KMS-11 (cell line): ENCODE data around the gene VWF.

ENCODE experiments used
- H2AFZ ChIP-seq: fragments of 200-600 bp; sonication (generic); 2 replicates; pipeline ENCODE4 v1.6.1; 2016; ENCODE audit warnings: antibody characterized with exemption, mixed run types, low read depth
- H3K27ac ChIP-seq: fragments of 200-600 bp; sonication (generic); 2 replicates; pipeline ENCODE4 v1.6.1; 2016; ENCODE audit warnings: mild to moderate bottlenecking, mixed run types
- H3K27me3 ChIP-seq: fragments of 200-600 bp; sonication (generic); 2 replicates; pipeline ENCODE4 v1.6.1; 2017; ENCODE audit warnings: mild to moderate bottlenecking, low read depth, mixed run types, moderate library complexity; ENCODE audit not compliant: insufficient read depth
- H3K36me3 ChIP-seq: fragments of 200-600 bp; sonication (generic); 2 replicates; pipeline ENCODE4 v1.6.1; 2017; ENCODE audit warnings: mild to moderate bottlenecking, mixed run types; ENCODE audit not compliant: insufficient read depth
- H3K4me1 ChIP-seq: fragments of 200-600 bp; sonication (generic); 2 replicates; pipeline ENCODE4 v1.6.1; 2016; ENCODE audit warnings: mild to moderate bottlenecking, low read depth, mixed run types; ENCODE audit not compliant: poor library complexity, severe bottlenecking
- H3K4me2 ChIP-seq: fragments of 200-600 bp; sonication (generic); 2 replicates; pipeline ENCODE4 v1.7.0; 2016; ENCODE audit warnings: mild to moderate bottlenecking, mixed run types
- H3K4me3 ChIP-seq: fragments of 200-600 bp; sonication (generic); IDR thresholded peaks from 2 replicates; pipeline ENCODE4 v1.6.1; 2017; ENCODE audit warnings: low read depth, low read length, mixed read lengths; ENCODE audit not compliant: insufficient read depth
- H3K79me2 ChIP-seq: fragments of 200-600 bp; sonication (generic); 2 replicates; pipeline ENCODE4 v1.6.1; 2016; ENCODE audit warnings: low read depth, mixed run types; ENCODE audit not compliant: insufficient read depth
- H3K9ac ChIP-seq: fragments of 200-600 bp; sonication (generic); 2 replicates; pipeline ENCODE4 v1.6.1; 2016; ENCODE audit warnings: mild to moderate bottlenecking, mixed run types
- H4K20me1 ChIP-seq: fragments of 200-600 bp; sonication (generic); 2 replicates; pipeline ENCODE4 v1.6.1; 2016; ENCODE audit warnings: mild to moderate bottlenecking, mixed run types; ENCODE audit not compliant: insufficient read depth
- CTCF ChIP-seq: fragments of 200-600 bp; sonication (generic); conservative IDR thresholded peaks from 2 replicates; pipeline ENCODE4 v1.6.1; 2017; ENCODE audit warnings: low read depth, mild to moderate bottlenecking, antibody characterized with exemption, low read length, moderate library complexity, mixed read lengths

VWF gene

GRCh38 chr12:6124411-6125309 lies at the start of gene VWF:
VWF (minus strand) TSS chr12:6124670; CDS start chr12:6123196, 1,474 bp downstream.
- Histone ChIP-seq H2AFZ (no peak within 1 kb of the TSS), H3K4me3 (no peak within 1 kb of the TSS), H4K20me1 (no peaks in the 10 kb centered on the region), H3K36me3 (no peaks in the 10 kb centered on the region), H3K9ac (no peak within 1 kb of the TSS), H3K27ac (no peak within 1 kb of the TSS), H3K79me2 (no peaks in the 10 kb centered on the region), H3K4me2 (no peak within 1 kb of the TSS), H3K27me3 (no peaks in the 10 kb centered on the region), H3K4me1 (no peaks in the 10 kb centered on the region)
- no peak for TF ChIP-seq CTCF

GRCh38 chr12:6172862-6173261 lies 48.4 kb upstream of the VWF start:
- Histone ChIP-seq H3K4me3 (no peak overlapping the region), H3K9ac (no peak overlapping the region), H3K4me1 (no peaks in the 10 kb centered on the region), H4K20me1 (no peaks in the 10 kb centered on the region), H3K27me3 (no peaks in the 10 kb centered on the region), H2AFZ (no peak overlapping the region), H3K79me2 (no peaks in the 10 kb centered on the region), H3K4me2 (no peak overlapping the region), H3K36me3 (no peaks in the 10 kb centered on the region), H3K27ac (no peak overlapping the region)
- no peak for TF ChIP-seq CTCF

- Histone ChIP-seq H3K4me3 (no peak overlapping the region), H3K4me2 (no peak overlapping the region), H2AFZ (no peak overlapping the region), H3K27ac (no peak overlapping the region), H3K9ac (no peak overlapping the region), H3K27me3 (no peaks in the 10 kb centered on the region), H3K79me2 (no peaks in the 10 kb centered on the region), H3K4me1 (no peaks in the 10 kb centered on the region), H3K36me3 (no peaks in the 10 kb centered on the region), H4K20me1 (no peaks in the 10 kb centered on the region)
- TF ChIP-seq CTCF: no peak
Measured at GRCh38 chr12:6172086-6172485, 47.6 kb upstream of the VWF start.

- no peaks in the 10 kb centered on the region for H3K36me3 ChIP-seq
- no peak overlapping the region for H3K4me2 ChIP-seq
- H3K79me2 ChIP-seq: no peaks in the 10 kb centered on the region
- no peaks in the 10 kb centered on the region for H3K4me1 ChIP-seq
- H3K9ac ChIP-seq: no peak overlapping the region
- no peak for TF ChIP-seq CTCF
- no peak overlapping the region for H2AFZ ChIP-seq
- no peak overlapping the region for H3K4me3 ChIP-seq
- H4K20me1 ChIP-seq: no peaks in the 10 kb centered on the region
- H3K27me3 ChIP-seq: no peaks in the 10 kb centered on the region
- H3K27ac ChIP-seq: no peak overlapping the region
Measured at GRCh38 chr12:6171409-6172015, 47.0 kb upstream of the VWF start.
